PC-9 (cell line): Measurements from ENCODE around the gene TBCD. TPM values are rescaled to one million over a fixed set of nuclear protein-coding genes. Genes with fewer than 3 reads are reported as not detected.
A peak's percentile ranks its signal among the peaks of the same experiment; 100 is the strongest.
"Not testable (repeated sequence)": the region's sequence is repeated elsewhere in the genome, so short reads cannot be mapped to it uniquely, and the experiment has no call there.

Source experiments
- BruUV-seq: library from RNA; stranded (reverse); fragments of 400-500 nt; replicated peaks from 2 replicates; lab custom pipeline; 2021; lab: Mats Ljungman, UMichigan
- CTCF ChIA-PET: fragments of 300-600 bp; sonication (Branson Sonifier 250); formaldehyde crosslinking; loops from one replicate; lab custom pipeline; 2022; ENCODE audit warnings: antibody characterized with exemption; lab: Charles Lee
- POLR2A ChIA-PET: fragments of 300-600 bp; sonication (Branson Sonifier 250); formaldehyde crosslinking; loops from one replicate; lab custom pipeline; 2022; ENCODE audit warnings: antibody characterized with exemption; ENCODE audit not compliant: unreplicated experiment; lab: Charles Lee
- DNase-seq, 2 experiments: peaks; one replicate each; pipeline versions ENCODE4 v3.0.0 to v3.0.0-alpha.2; 2015 to 2022; ENCODE audit warnings: mixed read lengths in 1 of 2
- H2AFZ ChIP-seq: fragments of 200-600 bp; sonication (generic); 2 replicates; pipeline ENCODE4 v1.8.1; 2017; ENCODE audit warnings: antibody characterized with exemption
- H3F3A ChIP-seq: fragments of 200-600 bp; sonication (generic); 2 replicates; pipeline ENCODE4 v1.8.1; 2017; ENCODE audit warnings: antibody characterized with exemption, mild to moderate bottlenecking, low read depth; ENCODE audit not compliant: insufficient read depth
- H3K27ac ChIP-seq: fragments of 200-600 bp; sonication (generic); 2 replicates; pipeline ENCODE4 v1.6.1; 2016; ENCODE audit warnings: mixed run types
- H3K27me3 ChIP-seq: fragments of 200-600 bp; sonication (generic); 2 replicates; pipeline ENCODE4 v1.6.1; 2016; ENCODE audit warnings: low read depth, mixed run types; ENCODE audit not compliant: insufficient read depth
- H3K36me3 ChIP-seq: fragments of 200-600 bp; sonication (generic); 2 replicates; pipeline ENCODE4 v1.6.1; 2016; ENCODE audit warnings: low read depth, mixed run types
- H3K4me1 ChIP-seq: fragments of 200-600 bp; sonication (generic); replicated peaks from 2 replicates; pipeline ENCODE4 v1.6.1; 2016; ENCODE audit warnings: mixed run types; ENCODE audit not compliant: insufficient read depth
- H3K4me2 ChIP-seq: fragments of 200-600 bp; sonication (generic); 2 replicates; pipeline ENCODE4 v1.6.1; 2017; ENCODE audit warnings: mixed run types
- H3K4me3 ChIP-seq: fragments of 200-600 bp; sonication (generic); 2 replicates; pipeline ENCODE4 v1.6.1; 2016; ENCODE audit warnings: mixed run types
- H3K79me2 ChIP-seq: fragments of 200-600 bp; sonication (generic); 2 replicates; pipeline ENCODE4 v1.6.1; 2017; ENCODE audit warnings: low read depth, mixed run types
- H3K9me2 ChIP-seq: fragments of 200-600 bp; sonication (generic); 2 replicates; pipeline ENCODE4 v1.8.1; 2017; ENCODE audit warnings: mild to moderate bottlenecking; ENCODE audit not compliant: insufficient read depth
- H3K9me3 ChIP-seq: fragments of 200-600 bp; sonication (generic); 2 replicates; pipeline ENCODE4 v1.8.1; 2016; ENCODE audit warnings: low read depth; ENCODE audit not compliant: insufficient read depth
- H4K20me1 ChIP-seq: fragments of 200-600 bp; sonication (generic); 2 replicates; pipeline ENCODE4 v1.8.1; 2017; ENCODE audit not compliant: insufficient read depth
- EZH2 ChIP-seq: fragments of 200-600 bp; sonication (generic); IDR thresholded peaks from 2 replicates; pipeline ENCODE4 v1.8.0; 2017; ENCODE audit warnings: antibody characterized with exemption, low read depth
- intact Hi-C: fragments of 100-400 bp; cut with micrococcal nuclease; formaldehyde crosslinking; loops from one replicate; pipeline ENCODE4 v1.10.0; 2022; ENCODE audit not compliant: unreplicated experiment
- total RNA-seq: library from RNA; stranded (reverse); gene quantifications from 2 replicates; pipeline ENCODE4 v1.2.3, GENCODE V29; 2021
- TF ChIP-seq, protein P1 (sequence below): fragments of 200-600 bp; sonication (generic); conservative IDR thresholded peaks from 2 replicates; pipeline ENCODE4 v1.6.1; 2017; ENCODE audit warnings: mixed run types, antibody characterized with exemption, mild to moderate bottlenecking, moderate library complexity

The TBCD gene
- total RNA-seq, 1 experiment from 2014 or later, result 115 TPM

- Histone ChIP-seq H3K9me2 (no peaks in the 10 kb centered on the region), H3K36me3 (no peaks in the 10 kb centered on the region), H3K27me3 (no peaks in the 10 kb centered on the region), H3K4me2 (no peak overlapping the region), H2AFZ (no peak overlapping the region), H3K9me3 (no peaks in the 10 kb centered on the region), H3F3A (peaks cover 3% of the 10 kb centered on the region; the same call in 1 of the 2 replicates), H3K79me2 (no peaks in the 10 kb centered on the region), H3K27ac (no peak overlapping the region), H3K4me3 (no peak overlapping the region), H3K4me1 (no peaks in the 10 kb centered on the region), H4K20me1 (no peaks in the 10 kb centered on the region)
- ChIA-PET POLR2A (no interaction called here), CTCF (interaction anchor here (1.2 kb wide), 1 partner anchor 100 kb away, joined by 3 read pairs; no protein-coding TSS in a partner anchor)
- no peak for DNase-seq
- intact Hi-C loops, result loop anchor here (5.0 kb wide), 1 partner anchor 417 kb away; no protein-coding TSS in a partner anchor
- TF ChIP-seq, protein P1, sequence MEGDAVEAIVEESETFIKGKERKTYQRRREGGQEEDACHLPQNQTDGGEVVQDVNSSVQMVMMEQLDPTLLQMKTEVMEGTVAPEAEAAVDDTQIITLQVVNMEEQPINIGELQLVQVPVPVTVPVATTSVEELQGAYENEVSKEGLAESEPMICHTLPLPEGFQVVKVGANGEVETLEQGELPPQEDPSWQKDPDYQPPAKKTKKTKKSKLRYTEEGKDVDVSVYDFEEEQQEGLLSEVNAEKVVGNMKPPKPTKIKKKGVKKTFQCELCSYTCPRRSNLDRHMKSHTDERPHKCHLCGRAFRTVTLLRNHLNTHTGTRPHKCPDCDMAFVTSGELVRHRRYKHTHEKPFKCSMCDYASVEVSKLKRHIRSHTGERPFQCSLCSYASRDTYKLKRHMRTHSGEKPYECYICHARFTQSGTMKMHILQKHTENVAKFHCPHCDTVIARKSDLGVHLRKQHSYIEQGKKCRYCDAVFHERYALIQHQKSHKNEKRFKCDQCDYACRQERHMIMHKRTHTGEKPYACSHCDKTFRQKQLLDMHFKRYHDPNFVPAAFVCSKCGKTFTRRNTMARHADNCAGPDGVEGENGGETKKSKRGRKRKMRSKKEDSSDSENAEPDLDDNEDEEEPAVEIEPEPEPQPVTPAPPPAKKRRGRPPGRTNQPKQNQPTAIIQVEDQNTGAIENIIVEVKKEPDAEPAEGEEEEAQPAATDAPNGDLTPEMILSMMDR, result no peak
- no peak for TF ChIP-seq EZH2
- no TSS peak for BruUV-seq
Observed at GRCh38 chr17:82769041-82769440, 17.2 kb downstream of the TBCD start.

DNA sequence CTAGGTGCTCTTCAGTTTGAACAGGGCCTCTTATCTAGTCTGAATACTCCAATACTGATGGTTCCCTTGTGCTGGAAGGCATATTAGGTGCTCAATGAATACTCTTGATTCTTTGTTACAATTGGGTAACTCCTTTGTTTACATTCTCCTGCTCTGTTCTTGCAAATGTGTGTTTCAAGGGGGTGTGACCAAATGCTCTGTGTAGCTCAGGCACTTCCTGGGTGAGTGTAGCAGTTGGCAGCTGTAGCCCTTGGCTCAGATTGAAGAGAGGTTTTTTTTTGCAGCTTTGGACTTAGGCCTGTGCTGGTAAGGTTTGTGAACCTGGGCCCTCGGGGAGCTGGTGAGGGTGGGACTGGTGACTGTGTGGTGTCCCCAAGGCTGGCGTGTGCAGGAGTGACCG lies 20.2 kb downstream of the TBCD start:
- no peaks in the 10 kb centered on the region for H3F3A ChIP-seq
- no peaks in the 10 kb centered on the region for H3K79me2 ChIP-seq
- no peak overlapping the region for H3K4me2 ChIP-seq
- intact Hi-C loops, result no loop called here
- no peaks in the 10 kb centered on the region for H3K27me3 ChIP-seq
- ChIA-PET CTCF (no interaction called here), POLR2A (no interaction called here)
- H3K36me3 ChIP-seq, result no peaks in the 10 kb centered on the region
- no peaks in the 10 kb centered on the region for H3K4me1 ChIP-seq
- no peaks in the 10 kb centered on the region for H4K20me1 ChIP-seq
- TF ChIP-seq EZH2, result no peak
- TF ChIP-seq, protein P1, result no peak
- no TSS peak for BruUV-seq
- H3K4me3 ChIP-seq, result no peak overlapping the region
- DNase-seq, result peak in 1 of 2 experiments; percentile 58
- H3K27ac ChIP-seq, result no peak overlapping the region
- H2AFZ ChIP-seq, result no peak overlapping the region
- H3K9me2 ChIP-seq, result no peaks in the 10 kb centered on the region
- no peaks in the 10 kb centered on the region for H3K9me3 ChIP-seq

GRCh38 chr17:82774456-82774855 lies 22.6 kb downstream of the TBCD start:
- H3K27me3 ChIP-seq, DNase-seq, H3K9me2 ChIP-seq, H3K4me1 ChIP-seq, H3K4me3 ChIP-seq, H3K79me2 ChIP-seq, POLR2A ChIA-PET, H4K20me1 ChIP-seq, H2AFZ ChIP-seq, CTCF ChIA-PET, H3F3A ChIP-seq, H3K9me3 ChIP-seq, BruUV-seq, H3K36me3 ChIP-seq, H3K27ac ChIP-seq, intact Hi-C loops, H3K4me2 ChIP-seq: not testable (repeated sequence)
